Measurements from ENCODE around the gene RPL37A.

The RPL37A gene

GRCh38 chr2:216498379-216499352 is at the start of gene RPL37A:
RPL37A (plus strand) TSS chr2:216498844; CDS start chr2:216498875, 31 bp downstream.
- peak; percentile 74 for DNase-seq

GRCh38 chr2:216450346-216450745 is 48.3 kb upstream of the RPL37A start:
- DNase-seq = no peak

GRCh38 chr2:216450784-216451183 is 47.9 kb upstream of the RPL37A start:
- DNase-seq = no peak

- DNase-seq = no peak
Observed at GRCh38 chr2:216453955-216454614, 44.6 kb upstream of the RPL37A start.

GRCh38 chr2:216463148-216463547 is 35.5 kb upstream of the RPL37A start:
- no peak for DNase-seq

GRCh38 chr2:216464104-216464720 is 34.4 kb upstream of the RPL37A start:
- DNase-seq = no peak

GRCh38 chr2:216465579-216466195 is 33.0 kb upstream of the RPL37A start:
- DNase-seq = no peak

GRCh38 chr2:216467845-216468244 is 30.8 kb upstream of the RPL37A start:
- DNase-seq = no peak

GRCh38 chr2:216469661-216470060 is 29.0 kb upstream of the RPL37A start:
- DNase-seq = no peak

- no peak for DNase-seq
Observed at GRCh38 chr2:216473187-216473586, 25.5 kb upstream of the RPL37A start.

- peak; percentile 58 for DNase-seq
Observed at GRCh38 chr2:216474925-216475670, 23.5 kb upstream of the RPL37A start.

GRCh38 chr2:216475767-216476166 is 22.9 kb upstream of the RPL37A start:
- no peak for DNase-seq

GRCh38 chr2:216477283-216478035 is 21.2 kb upstream of the RPL37A start:
- no peak for DNase-seq

- no peak for DNase-seq
Observed at GRCh38 chr2:216478151-216478550, 20.5 kb upstream of the RPL37A start.

- no peak for DNase-seq
Observed at GRCh38 chr2:216478791-216479190, 19.9 kb upstream of the RPL37A start.

- no peak for DNase-seq
Observed at GRCh38 chr2:216480221-216480620, 18.4 kb upstream of the RPL37A start.

- DNase-seq = no peak
Observed at GRCh38 chr2:216482640-216483039, 16.0 kb upstream of the RPL37A start.

GRCh38 chr2:216485237-216485636 is 13.4 kb upstream of the RPL37A start:
- no peak for DNase-seq

- no peak for DNase-seq
Observed at GRCh38 chr2:216485745-216486144, 12.9 kb upstream of the RPL37A start.

- DNase-seq = no peak
Observed at GRCh38 chr2:216486271-216486670, 12.4 kb upstream of the RPL37A start.

- DNase-seq = no peak
Observed at GRCh38 chr2:216486708-216487107, 11.9 kb upstream of the RPL37A start.

GRCh38 chr2:216490061-216490460 is 8.6 kb upstream of the RPL37A start:
- no peak for DNase-seq
